Psoas muscle (tissue), 8 donors: ENCODE results near the gene RPTOR. TPM values are rescaled to one million over a fixed set of nuclear protein-coding genes. Genes with fewer than 3 reads are reported as not detected.
"Not testable (repeated sequence)": the region's sequence is repeated elsewhere in the genome, so short reads cannot be mapped to it uniquely, and the experiment has no call there.

ENCODE experiments used
- ATAC-seq, 4 donors: fragments of 200-7000 bp; cut with Tn5 transposase; one replicate each; pipeline ENCODE4 v1.9.1; 2020; ENCODE audit warnings: moderate library complexity in 3 of 4, mild to moderate bottlenecking in 2 of 4
- DNase-seq, 2 donors: peaks; one replicate each; pipeline ENCODE4 v3.0.0-alpha.2; 2020
- H3K27ac ChIP-seq: fragments of 200-600 bp; one replicate; pipeline ENCODE4 v1.8.0; 2022
- H3K27me3 ChIP-seq, 3 donors: fragments of 200-600 bp in 1 of 3; one replicate each; pipeline versions ENCODE4 v1.6.1 to v1.8.0; 2013 to 2022; ENCODE audit warnings: low read length in 2 of 3, mild to moderate bottlenecking in 2 of 3, moderate library complexity in 1 of 3; ENCODE audit not compliant: insufficient read depth in 3 of 3
- H3K36me3 ChIP-seq, 2 donors: fragments of 200-600 bp in 1 of 2; one replicate each; pipeline versions ENCODE4 v1.6.1 to v1.8.0; 2013 to 2022; ENCODE audit warnings: low read depth in 1 of 2, mild to moderate bottlenecking in 1 of 2, moderate library complexity in 1 of 2; ENCODE audit not compliant: insufficient read depth in 1 of 2
- H3K4me1 ChIP-seq: fragments of 200-600 bp; one replicate; pipeline ENCODE4 v1.8.0; 2022
- H3K4me3 ChIP-seq: fragments of 200-600 bp; one replicate; pipeline ENCODE4 v1.8.0; 2022; ENCODE audit warnings: mild to moderate bottlenecking
- H3K9me3 ChIP-seq: fragments of 200-600 bp; one replicate; pipeline ENCODE4 v1.8.0; 2022
- CTCF ChIP-seq: fragments of 200-600 bp; IDR thresholded peaks from one replicate; pipeline ENCODE4 v1.8.0; 2022; ENCODE audit warnings: antibody characterized with exemption
- WGBS, 3 donors: extraction: QIAGEN DNeasy Blood & Tissue Kit; methylation state at CpG; one replicate each; pipeline versions ENCODE4 v1.1.6 to v1.1.7; 2013; 5-methylcytosine and 5-hydroxymethylcytosine counted together
- intact Hi-C, 2 donors: fragments of 100-400 bp; cut with DNase I; formaldehyde crosslinking; loops; one replicate each; pipeline versions ENCODE4 v1.11.0 to v1.14.2; 2022
- polyA plus RNA-seq, 3 donors: library from polyadenylated mRNA; stranded (reverse); fragments of 200-250 nt; gene quantifications; one replicate each; pipeline ENCODE4 v1.2.3, GENCODE V29; 2013
- total RNA-seq, 4 donors: library from RNA; stranded (reverse); fragmentation: NEBNext Ultra II Directional in 2 of 4; extraction: Animal tissue kit (Norgen Biotek cat#: 25700) in 2 of 4; gene quantifications; one replicate each; pipeline versions ENCODE4 v1.2.1 to v1.2.4, GENCODE V29; 2021 to 2023
- donor health status: healthy with polysubstance abuse.
- donor health status: DM: no; HTN: no; CAD: no; lungs with moderate emphysema.
- donor health status: Bipolar disorder and iron deficiency.
- donor health status: healthy.
- donor health status: DM: yes; HTN: yes; CAD: no.
- donor health status: DM: no; HTN: no; CAD: no.
- donor health status: DM: no; HTN: no; CAD: no.
- donor health status: DM: yes; HTN: yes; CAD: no.

Gene RPTOR
- total and polyA plus RNA-seq, 7 donors: 13.6 to 82.2 (median 32.5) TPM

GRCh38 chr17:80795090-80795580 is 250.5 kb downstream of the RPTOR start:
- intact Hi-C loops: no loop called here
- peak overlapping the region; percentile 82 for H3K27ac ChIP-seq

GRCh38 chr17:80795754-80796153 is 251.1 kb downstream of the RPTOR start:
- intact Hi-C loops: no loop called here
- Histone ChIP-seq H3K27me3 (no peaks in the 10 kb centered on the region), H3K4me3 (no peak overlapping the region), H3K27ac (peak overlapping the region; percentile 82), H3K4me1 (peaks cover 34% of the 10 kb centered on the region), H3K9me3 (no peaks in the 10 kb centered on the region), H3K36me3 (no peaks in the 10 kb centered on the region)
- 19 to 25% (median 21%) methylated on average over 14 of the region's 14 CpGs for WGBS, 3 donors
- DNase-seq (peak; percentile 86 to 94), ATAC-seq (peak; percentile 90 to 95 (median 93))
- TF ChIP-seq CTCF: no peak

More at GRCh38 chr17:80795090-80795580, 250.5 kb downstream of the RPTOR start:
- WGBS, 3 donors: 57 to 70% (median 59%) methylated on average over 12 of the region's 12 CpGs
- Histone ChIP-seq H3K36me3 (no peaks in the 10 kb centered on the region), H3K9me3 (no peaks in the 10 kb centered on the region), H3K27me3 (no peaks in the 10 kb centered on the region), H3K4me3 (no peak overlapping the region), H3K4me1 (peaks cover 40% of the 10 kb centered on the region)
- DNase-seq (no peak), ATAC-seq (no peak)
- TF ChIP-seq CTCF: no peak

GRCh38 chr17:80796430-80796861 is 251.8 kb downstream of the RPTOR start:
- 81 to 87% (median 86%) methylated on average over 9 of the region's 9 CpGs for WGBS, 3 donors
- intact Hi-C loops: no loop called here

GRCh38 chr17:80797222-80797621 is 252.6 kb downstream of the RPTOR start:
- H3K36me3 ChIP-seq, H3K27ac ChIP-seq, H3K4me3 ChIP-seq, H3K9me3 ChIP-seq, ATAC-seq, intact Hi-C loops, H3K27me3 ChIP-seq, DNase-seq: not testable (repeated sequence)
- 96 to 97% (median 97%) methylated on average over 5 of the region's 5 CpGs for WGBS, 3 donors
- H3K4me1 ChIP-seq: peaks cover 20% of the 10 kb centered on the region

More at GRCh38 chr17:80796430-80796861, 251.8 kb downstream of the RPTOR start:
- Histone ChIP-seq H3K4me3 (no peak overlapping the region), H3K27ac (peak overlapping the region; percentile 82), H3K4me1 (peaks cover 27% of the 10 kb centered on the region), H3K9me3 (no peaks in the 10 kb centered on the region), H3K36me3 (no peaks in the 10 kb centered on the region), H3K27me3 (no peaks in the 10 kb centered on the region)
- no peak for TF ChIP-seq CTCF
- DNase-seq (no peak), ATAC-seq (no peak)

GRCh38 chr17:80797741-80798594 is 253.3 kb downstream of the RPTOR start:
- Histone ChIP-seq H3K4me1 (peaks cover 17% of the 10 kb centered on the region), H3K27ac (no peak overlapping the region), H3K4me3 (no peak overlapping the region), H3K36me3 (no peaks in the 10 kb centered on the region), H3K27me3 (no peaks in the 10 kb centered on the region), H3K9me3 (no peaks in the 10 kb centered on the region)
- no peak for ATAC-seq
- 95 to 96% (median 96%) methylated on average over 18 of the region's 18 CpGs for WGBS, 3 donors
- peak in 1 of 2 donors; percentile 39 for DNase-seq
- intact Hi-C loops: loop anchor here in 1 of 2 donors (2.0 kb wide), 1 partner anchor 17 kb away; no protein-coding TSS in a partner anchor
- no peak for TF ChIP-seq CTCF
